ENCODE data around the gene ANAPC16.
"Not testable (repeated sequence)": the region's sequence is repeated elsewhere in the genome, so short reads cannot be mapped to it uniquely, and the experiment has no call there.

Gene ANAPC16

GRCh38 chr10:72220637-72221036, 4.8 kb downstream of the ANAPC16 start:
- in situ Hi-C loops (cut with MboI; ENCODE audit: low sequenced_read_pairs, unreplicated experiment) = loop anchor here (10.0 kb wide), 2 partner anchors 114 to 176 kb away; no protein-coding TSS in a partner anchor
- TF ChIP-seq CTCF (IDR thresholded peaks at IDR 0.05; ENCODE audit: borderline replicate concordance, control extremely low read depth, extremely low read depth, insufficient read depth, missing control alignments) = no peak

GRCh38 chr10:72221278-72221677, 5.5 kb downstream of the ANAPC16 start:
- no peak for TF ChIP-seq CTCF (IDR thresholded peaks at IDR 0.05; ENCODE audit: borderline replicate concordance, control extremely low read depth, extremely low read depth, insufficient read depth, missing control alignments)
- in situ Hi-C loops (cut with MboI; ENCODE audit: low sequenced_read_pairs, unreplicated experiment) = loop anchor here (10.0 kb wide), 2 partner anchors 114 to 176 kb away; no protein-coding TSS in a partner anchor
- no peak for DNase-seq (ENCODE audit: low spot score)

More at GRCh38 chr10:72220637-72221036, 4.8 kb downstream of the ANAPC16 start:
- no peak for DNase-seq (ENCODE audit: low spot score)

GRCh38 chr10:72223743-72224101, 7.9 kb downstream of the ANAPC16 start:
- TF ChIP-seq CTCF (IDR thresholded peaks at IDR 0.05; ENCODE audit: borderline replicate concordance, control extremely low read depth, extremely low read depth, insufficient read depth, missing control alignments) = no peak
- DNase-seq (ENCODE audit: low spot score) = no peak
- in situ Hi-C loops (cut with MboI; ENCODE audit: low sequenced_read_pairs, unreplicated experiment) = loop anchor here (10.0 kb wide), 2 partner anchors 111 to 179 kb away; no protein-coding TSS in a partner anchor

- in situ Hi-C loops (cut with MboI; ENCODE audit: low sequenced_read_pairs, unreplicated experiment) = loop anchor here (10.0 kb wide), 2 partner anchors 111 to 179 kb away; no protein-coding TSS in a partner anchor
Observed at GRCh38 chr10:72224191-72224590, 8.4 kb downstream of the ANAPC16 start.

GRCh38 chr10:72226418-72227027, 10.7 kb downstream of the ANAPC16 start:
- in situ Hi-C loops (cut with MboI; ENCODE audit: low sequenced_read_pairs, unreplicated experiment) = loop anchor here (10.0 kb wide), 2 partner anchors 108 to 182 kb away; no protein-coding TSS in a partner anchor
- DNase-seq (ENCODE audit: low spot score) = no peak
- no peak for TF ChIP-seq CTCF (IDR thresholded peaks at IDR 0.05; ENCODE audit: borderline replicate concordance, control extremely low read depth, extremely low read depth, insufficient read depth, missing control alignments)

More at GRCh38 chr10:72224191-72224590, 8.4 kb downstream of the ANAPC16 start:
- not testable (repeated sequence) for DNase-seq (ENCODE audit: low spot score)

- no peak for DNase-seq (ENCODE audit: low spot score)
- in situ Hi-C loops (cut with MboI; ENCODE audit: low sequenced_read_pairs, unreplicated experiment) = loop anchor here (10.0 kb wide), 2 partner anchors 107 to 183 kb away; no protein-coding TSS in a partner anchor
- no peak for TF ChIP-seq CTCF (IDR thresholded peaks at IDR 0.05; ENCODE audit: borderline replicate concordance, control extremely low read depth, extremely low read depth, insufficient read depth, missing control alignments)
Observed at GRCh38 chr10:72227826-72228225, 12.0 kb downstream of the ANAPC16 start.

GRCh38 chr10:72228318-72228751, 12.5 kb downstream of the ANAPC16 start:
- no peak for DNase-seq (ENCODE audit: low spot score)
- in situ Hi-C loops (cut with MboI; ENCODE audit: low sequenced_read_pairs, unreplicated experiment) = loop anchor here (10.0 kb wide), 2 partner anchors 106 to 184 kb away; no protein-coding TSS in a partner anchor
- TF ChIP-seq CTCF (IDR thresholded peaks at IDR 0.05; ENCODE audit: borderline replicate concordance, control extremely low read depth, extremely low read depth, insufficient read depth, missing control alignments) = no peak

Data from GM13976 (cell line).